Measurements from ENCODE around the gene DENND11. TPM values are rescaled to one million over a fixed set of nuclear protein-coding genes. Genes with fewer than 3 reads are reported as not detected.

Gene DENND11
- polyA plus RNA-seq, 1 of the 3 experiments (the other 2 are of a cell fraction): 5.5 TPM

DNA sequence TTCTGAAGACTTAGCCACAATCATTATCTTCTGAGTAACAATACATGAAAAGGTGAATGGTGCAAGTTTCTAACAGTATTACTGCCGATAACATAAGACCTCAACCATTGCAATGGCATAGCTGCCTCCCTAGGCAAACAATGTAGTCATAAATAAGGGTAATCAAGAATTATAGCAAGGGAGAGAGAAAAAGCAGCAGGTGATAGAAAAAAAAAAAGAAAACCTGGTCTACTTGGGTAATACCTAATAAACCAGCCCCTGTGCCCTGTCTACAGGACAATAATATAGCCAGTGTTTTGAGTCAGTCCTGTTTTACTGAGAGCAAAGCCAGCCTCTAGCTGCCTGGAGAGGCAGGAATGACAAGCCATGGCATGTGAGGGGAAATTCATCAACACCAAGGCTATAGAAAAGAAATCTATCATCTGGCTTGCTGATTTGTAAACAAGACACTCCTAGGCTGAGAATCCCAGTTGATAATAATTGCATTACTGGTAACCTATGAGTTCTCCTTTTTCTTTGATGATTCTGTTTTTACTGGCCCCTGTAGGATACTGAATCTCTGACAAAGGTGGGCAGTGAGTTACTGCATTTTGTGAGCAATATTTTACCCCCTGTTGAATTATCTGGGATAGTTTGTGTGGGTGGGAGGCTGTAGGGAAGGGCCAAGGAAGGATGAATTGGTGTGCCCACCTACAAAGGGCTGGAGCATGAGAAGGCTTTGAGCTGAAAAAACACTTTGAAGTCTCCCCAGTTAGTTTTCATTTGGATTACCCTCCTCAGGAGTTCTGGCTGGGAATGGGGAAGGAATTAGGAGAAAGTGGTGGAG is 4.5 kb upstream of the DENND11 start:
- H3K36me3 ChIP-seq (replicated peaks in 1 of 2; ENCODE audit: control insufficient read depth in 1 of 2, insufficient read depth in 2 of 2, low read length in 1 of 2): no peaks in the 10 kb centered on the region
- no peak overlapping the region for H3K4me3 ChIP-seq (ENCODE audit: low read depth in 2 of 2, low read length in 1 of 2)
- H3K4me2 ChIP-seq: no peak overlapping the region
- no peaks in the 10 kb centered on the region for H3K9me2 ChIP-seq
- no peaks in the 10 kb centered on the region for H3K9me3 ChIP-seq
- no peak for DNase-seq
- no peaks in the 10 kb centered on the region for H3K27me3 ChIP-seq (ENCODE audit: insufficient read depth)
- H3F3A ChIP-seq (replicated peaks; ENCODE audit: insufficient read depth): peaks cover 4% of the 10 kb centered on the region
- no peak overlapping the region for H2AFZ ChIP-seq (ENCODE audit: low read depth)
- ChIA-PET CTCF (no interaction called here), POLR2A (no interaction called here)
- TF ChIP-seq NFIC (IDR thresholded peaks at IDR 0.05; ENCODE audit: borderline replicate concordance) (no peak), MXI1 (IDR thresholded peaks at IDR 0.05; ENCODE audit: low read depth, low read length) (no peak)
- TF ChIP-seq, protein P1, sequence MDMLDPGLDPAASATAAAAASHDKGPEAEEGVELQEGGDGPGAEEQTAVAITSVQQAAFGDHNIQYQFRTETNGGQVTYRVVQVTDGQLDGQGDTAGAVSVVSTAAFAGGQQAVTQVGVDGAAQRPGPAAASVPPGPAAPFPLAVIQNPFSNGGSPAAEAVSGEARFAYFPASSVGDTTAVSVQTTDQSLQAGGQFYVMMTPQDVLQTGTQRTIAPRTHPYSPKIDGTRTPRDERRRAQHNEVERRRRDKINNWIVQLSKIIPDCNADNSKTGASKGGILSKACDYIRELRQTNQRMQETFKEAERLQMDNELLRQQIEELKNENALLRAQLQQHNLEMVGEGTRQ (IDR thresholded peaks at IDR 0.05; ENCODE audit: borderline replicate concordance, low read depth, low read length): no peak
- no peaks in the 10 kb centered on the region for H4K20me1 ChIP-seq (ENCODE audit: insufficient read depth)
- no peak overlapping the region for H3K27ac ChIP-seq (ENCODE audit: low read depth in 2 of 2, low read length in 1 of 2)
- 89% methylated on average over 1 of the region's 1 CpG for WGBS (ENCODE audit: low lambda C conversion rate)
- H3K4me1 ChIP-seq (ENCODE audit: control insufficient read depth in 1 of 2, insufficient read depth in 2 of 2, low read depth in 1 of 2, low read length in 1 of 2): peaks cover 0 to 5% of the 10 kb centered on the region in 2 experiments; a peak in 2 of 4 replicates
- H3K9ac ChIP-seq: no peak overlapping the region
- H3K79me2 ChIP-seq (ENCODE audit: insufficient read depth): no peaks in the 10 kb centered on the region

DNA sequence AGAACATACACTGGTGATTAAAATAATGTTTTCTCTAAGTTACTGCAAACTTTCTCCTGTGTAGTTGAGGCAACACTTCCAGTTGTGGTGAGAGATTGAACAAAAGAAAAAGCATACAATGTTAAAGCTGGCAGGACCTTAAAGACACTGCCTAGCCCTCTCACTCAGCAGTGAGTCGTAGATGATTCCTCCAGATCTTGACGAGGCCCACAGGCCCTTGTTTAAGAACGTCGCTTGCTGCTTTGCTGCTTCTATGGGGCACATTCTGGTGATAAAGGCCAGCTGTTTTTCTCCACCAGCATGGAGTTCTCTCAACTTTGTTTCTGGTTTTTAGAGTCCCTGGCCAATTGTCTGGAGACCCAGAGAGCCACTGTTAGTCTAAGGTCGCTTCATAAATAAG is 2.8 kb upstream of the DENND11 start:
- ChIA-PET CTCF (interaction anchor here (1.0 to 1.7 kb wide), 3 partner anchors 13 to 55 kb away, joined by 3 to 4 read pairs (median 4); no protein-coding TSS in a partner anchor), POLR2A (no interaction called here)
- Histone ChIP-seq H3F3A (replicated peaks; ENCODE audit: insufficient read depth) (peaks cover 4% of the 10 kb centered on the region), H3K4me3 (ENCODE audit: low read depth in 2 of 2, low read length in 1 of 2) (no peak overlapping the region), H3K27me3 (ENCODE audit: insufficient read depth) (no peaks in the 10 kb centered on the region), H3K4me1 (ENCODE audit: control insufficient read depth in 1 of 2, insufficient read depth in 2 of 2, low read depth in 1 of 2, low read length in 1 of 2) (peaks cover 0 to 11% of the 10 kb centered on the region in 2 experiments; a peak in 2 of 4 replicates), H2AFZ (ENCODE audit: low read depth) (peak overlapping the region; percentile 39; the same call in 1 of the 2 replicates), H3K9me3 (no peaks in the 10 kb centered on the region), H3K36me3 (replicated peaks in 1 of 2; ENCODE audit: control insufficient read depth in 1 of 2, insufficient read depth in 2 of 2, low read length in 1 of 2) (no peaks in the 10 kb centered on the region), H3K9me2 (no peaks in the 10 kb centered on the region), H3K4me2 (peak overlapping the region; percentile 3), H3K79me2 (ENCODE audit: insufficient read depth) (peaks cover 11% of the 10 kb centered on the region), H3K9ac (no peak overlapping the region), H3K27ac (ENCODE audit: low read depth in 2 of 2, low read length in 1 of 2) (peak overlapping the region in 1 of 2 experiments; percentile 42; a peak in 2 of 4 replicates), H4K20me1 (ENCODE audit: insufficient read depth) (0 out of 2 replicates have a peak, but pooled peaks cover 4% of the 10 kb centered on the region)
- WGBS (ENCODE audit: low lambda C conversion rate): 58% methylated on average over 5 of the region's 5 CpGs
- peak; percentile 17; the same call in 1 of the 2 replicates for TF ChIP-seq FOSL2 (IDR thresholded peaks at IDR 0.05; ENCODE audit: borderline replicate concordance, low read depth)
- no peak for TF ChIP-seq GABPA (IDR thresholded peaks at IDR 0.05; ENCODE audit: low read depth)
- DNase-seq: no peak

DNA sequence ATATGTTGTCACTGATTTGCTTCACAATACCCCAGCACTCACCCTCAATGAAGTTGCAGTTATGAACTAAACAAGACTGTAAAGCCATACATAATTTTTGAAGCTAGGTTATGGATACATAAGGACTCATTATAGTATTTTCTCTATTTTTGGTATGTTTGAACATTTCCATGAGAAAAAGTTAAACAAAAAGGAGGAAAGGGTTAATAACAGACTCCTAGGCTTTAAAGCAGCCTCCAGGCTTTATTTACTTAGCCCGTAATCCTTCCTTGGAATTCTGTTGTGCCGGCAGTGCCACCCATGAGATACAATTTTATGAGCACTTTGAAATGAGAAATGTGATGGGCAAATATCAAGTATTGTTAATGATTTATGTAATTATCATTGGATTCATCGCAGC is 2.1 kb upstream of the DENND11 start:
- Histone ChIP-seq H3K4me1 (ENCODE audit: control insufficient read depth in 1 of 2, insufficient read depth in 2 of 2, low read depth in 1 of 2, low read length in 1 of 2) (peaks cover 0 to 11% of the 10 kb centered on the region in 2 experiments; a peak in 2 of 4 replicates), H3K27me3 (ENCODE audit: insufficient read depth) (no peaks in the 10 kb centered on the region), H3K4me3 (ENCODE audit: low read depth in 2 of 2, low read length in 1 of 2) (no peak overlapping the region), H3K36me3 (replicated peaks in 1 of 2; ENCODE audit: control insufficient read depth in 1 of 2, insufficient read depth in 2 of 2, low read length in 1 of 2) (no peaks in the 10 kb centered on the region), H3K9ac (no peak overlapping the region), H3K4me2 (no peak overlapping the region; the same call in 1 of the 2 replicates), H2AFZ (ENCODE audit: low read depth) (peak overlapping the region; percentile 39; the same call in 1 of the 2 replicates), H3F3A (replicated peaks; ENCODE audit: insufficient read depth) (peaks cover 4% of the 10 kb centered on the region), H3K79me2 (ENCODE audit: insufficient read depth) (peaks cover 17% of the 10 kb centered on the region), H3K27ac (ENCODE audit: low read depth in 2 of 2, low read length in 1 of 2) (no peak overlapping the region), H4K20me1 (ENCODE audit: insufficient read depth) (0 out of 2 replicates have a peak, but pooled peaks cover 7% of the 10 kb centered on the region), H3K9me2 (no peaks in the 10 kb centered on the region), H3K9me3 (no peaks in the 10 kb centered on the region)
- 79% methylated on average over 3 of the region's 3 CpGs for WGBS (ENCODE audit: low lambda C conversion rate)
- ChIA-PET POLR2A (no interaction called here), CTCF (interaction anchor here (1.7 kb wide), 1 partner anchor 18 kb away, joined by 4 read pairs; no protein-coding TSS in a partner anchor)
- DNase-seq: no peak
- TF ChIP-seq RAD21 (IDR thresholded peaks at IDR 0.05; ENCODE audit: low read length): no peak
- no peak for TF ChIP-seq SMC3 (IDR thresholded peaks at IDR 0.05; ENCODE audit: low read depth, low read length)
- TF ChIP-seq TAF1 (IDR thresholded peaks at IDR 0.05; ENCODE audit: borderline replicate concordance, low read depth, low read length): no peak
- TF ChIP-seq EP300 (IDR thresholded peaks at IDR 0.05; ENCODE audit: borderline replicate concordance in 1 of 2, low read depth in 1 of 2, low read length in 1 of 2): no peak
- TF ChIP-seq, protein P2, sequence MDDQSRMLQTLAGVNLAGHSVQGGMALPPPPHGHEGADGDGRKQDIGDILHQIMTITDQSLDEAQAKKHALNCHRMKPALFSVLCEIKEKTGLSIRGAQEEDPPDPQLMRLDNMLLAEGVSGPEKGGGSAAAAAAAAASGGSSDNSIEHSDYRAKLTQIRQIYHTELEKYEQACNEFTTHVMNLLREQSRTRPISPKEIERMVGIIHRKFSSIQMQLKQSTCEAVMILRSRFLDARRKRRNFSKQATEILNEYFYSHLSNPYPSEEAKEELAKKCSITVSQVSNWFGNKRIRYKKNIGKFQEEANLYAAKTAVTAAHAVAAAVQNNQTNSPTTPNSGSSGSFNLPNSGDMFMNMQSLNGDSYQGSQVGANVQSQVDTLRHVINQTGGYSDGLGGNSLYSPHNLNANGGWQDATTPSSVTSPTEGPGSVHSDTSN (IDR thresholded peaks at IDR 0.05): no peak
- no peak for TF ChIP-seq POLR2AphosphoS5 (IDR thresholded peaks at IDR 0.05; ENCODE audit: low read depth, low read length)
- TF ChIP-seq GATA2 (CRISPR knock-in tag; IDR thresholded peaks at IDR 0.05): no peak
- TF ChIP-seq, protein P1 (IDR thresholded peaks at IDR 0.05; ENCODE audit: borderline replicate concordance, low read depth, low read length): no peak
- TF ChIP-seq, protein P3, sequence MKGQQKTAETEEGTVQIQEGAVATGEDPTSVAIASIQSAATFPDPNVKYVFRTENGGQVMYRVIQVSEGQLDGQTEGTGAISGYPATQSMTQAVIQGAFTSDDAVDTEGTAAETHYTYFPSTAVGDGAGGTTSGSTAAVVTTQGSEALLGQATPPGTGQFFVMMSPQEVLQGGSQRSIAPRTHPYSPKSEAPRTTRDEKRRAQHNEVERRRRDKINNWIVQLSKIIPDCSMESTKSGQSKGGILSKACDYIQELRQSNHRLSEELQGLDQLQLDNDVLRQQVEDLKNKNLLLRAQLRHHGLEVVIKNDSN (IDR thresholded peaks at IDR 0.05; ENCODE audit: borderline replicate concordance, low read depth): no peak
- TF ChIP-seq RXRA (IDR thresholded peaks at IDR 0.05; ENCODE audit: borderline replicate concordance, low read depth): no peak

Measured in SK-N-SH (cell line).